ENCODE results near the gene FGD2. TPM values are rescaled to one million over a fixed set of nuclear protein-coding genes. Genes with fewer than 3 reads are reported as not detected.

The FGD2 gene
- total and polyA plus RNA-seq, 10 of the 15 experiments (the other 5 are each of a cell fraction or from before 2014, with no cell fraction given), result 5.2 to 88.1 (median 33.2) TPM

- TF ChIP-seq ELK1 (IDR thresholded peaks at IDR 0.05; ENCODE audit: low read depth, low read length) (peak; percentile 35; the same call in 1 of the 2 replicates), MEF2A (IDR thresholded peaks at IDR 0.05; ENCODE audit: insufficient read depth, low read depth, low read length) (0 out of 2 replicates have a peak, but pooled peaks have one; percentile 27), STAT1 (conservative IDR thresholded peaks at IDR 0.05) (peak; percentile 56; the same call in 1 of the 2 replicates), ZNF207 (IDR thresholded peaks at IDR 0.05; ENCODE audit: borderline replicate concordance) (peak; percentile 46; the same call in 1 of the 2 replicates), SMC3 (IDR thresholded peaks at IDR 0.05; ENCODE audit: borderline replicate concordance, low read length) (peak; percentile 90), LARP7 (IDR thresholded peaks at IDR 0.05) (peak; percentile 25; the same call in 1 of the 2 replicates), WRNIP1 (IDR thresholded peaks at IDR 0.05; ENCODE audit: borderline replicate concordance, low read depth, low read length) (0 out of 2 replicates have a peak, but pooled peaks have one; percentile 96), STAT3 (IDR thresholded peaks at IDR 0.05; ENCODE audit: low read depth, low read length) (0 out of 2 replicates have a peak, but pooled peaks have one; percentile 57), MEF2B (IDR thresholded peaks at IDR 0.05; ENCODE audit: partially characterized antibody, poor library complexity, severe bottlenecking) (no peak), EZH2 (IDR thresholded peaks at IDR 0.05; ENCODE audit: borderline replicate concordance, control insufficient read depth, low read depth, low read length) (no peak), MYB (IDR thresholded peaks at IDR 0.05; ENCODE audit: borderline replicate concordance, low read depth, low read length) (0 out of 2 replicates have a peak, but pooled peaks have one; percentile 13), HCFC1 (IDR thresholded peaks at IDR 0.05; ENCODE audit: low read length) (peak; percentile 32; the same call in 1 of the 2 replicates), HDGF (IDR thresholded peaks at IDR 0.05) (peak; percentile 89), MAX (IDR thresholded peaks at IDR 0.05; ENCODE audit: low read depth, low read length) (0 out of 2 replicates have a peak, but pooled peaks have one; percentile 44)
- TF ChIP-seq, protein P1, sequence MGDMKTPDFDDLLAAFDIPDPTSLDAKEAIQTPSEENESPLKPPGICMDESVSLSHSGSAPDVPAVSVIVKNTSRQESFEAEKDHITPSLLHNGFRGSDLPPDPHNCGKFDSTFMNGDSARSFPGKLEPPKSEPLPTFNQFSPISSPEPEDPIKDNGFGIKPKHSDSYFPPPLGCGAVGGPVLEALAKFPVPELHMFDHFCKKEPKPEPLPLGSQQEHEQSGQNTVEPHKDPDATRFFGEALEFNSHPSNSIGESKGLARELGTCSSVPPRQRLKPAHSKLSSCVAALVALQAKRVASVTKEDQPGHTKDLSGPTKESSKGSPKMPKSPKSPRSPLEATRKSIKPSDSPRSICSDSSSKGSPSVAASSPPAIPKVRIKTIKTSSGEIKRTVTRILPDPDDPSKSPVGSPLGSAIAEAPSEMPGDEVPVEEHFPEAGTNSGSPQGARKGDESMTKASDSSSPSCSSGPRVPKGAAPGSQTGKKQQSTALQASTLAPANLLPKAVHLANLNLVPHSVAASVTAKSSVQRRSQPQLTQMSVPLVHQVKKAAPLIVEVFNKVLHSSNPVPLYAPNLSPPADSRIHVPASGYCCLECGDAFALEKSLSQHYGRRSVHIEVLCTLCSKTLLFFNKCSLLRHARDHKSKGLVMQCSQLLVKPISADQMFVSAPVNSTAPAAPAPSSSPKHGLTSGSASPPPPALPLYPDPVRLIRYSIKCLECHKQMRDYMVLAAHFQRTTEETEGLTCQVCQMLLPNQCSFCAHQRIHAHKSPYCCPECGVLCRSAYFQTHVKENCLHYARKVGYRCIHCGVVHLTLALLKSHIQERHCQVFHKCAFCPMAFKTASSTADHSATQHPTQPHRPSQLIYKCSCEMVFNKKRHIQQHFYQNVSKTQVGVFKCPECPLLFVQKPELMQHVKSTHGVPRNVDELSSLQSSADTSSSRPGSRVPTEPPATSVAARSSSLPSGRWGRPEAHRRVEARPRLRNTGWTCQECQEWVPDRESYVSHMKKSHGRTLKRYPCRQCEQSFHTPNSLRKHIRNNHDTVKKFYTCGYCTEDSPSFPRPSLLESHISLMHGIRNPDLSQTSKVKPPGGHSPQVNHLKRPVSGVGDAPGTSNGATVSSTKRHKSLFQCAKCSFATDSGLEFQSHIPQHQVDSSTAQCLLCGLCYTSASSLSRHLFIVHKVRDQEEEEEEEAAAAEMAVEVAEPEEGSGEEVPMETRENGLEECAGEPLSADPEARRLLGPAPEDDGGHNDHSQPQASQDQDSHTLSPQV (IDR thresholded peaks at IDR 0.05), result 0 out of 2 replicates have a peak, but pooled peaks have one; percentile 30
- TF ChIP-seq, protein P2, sequence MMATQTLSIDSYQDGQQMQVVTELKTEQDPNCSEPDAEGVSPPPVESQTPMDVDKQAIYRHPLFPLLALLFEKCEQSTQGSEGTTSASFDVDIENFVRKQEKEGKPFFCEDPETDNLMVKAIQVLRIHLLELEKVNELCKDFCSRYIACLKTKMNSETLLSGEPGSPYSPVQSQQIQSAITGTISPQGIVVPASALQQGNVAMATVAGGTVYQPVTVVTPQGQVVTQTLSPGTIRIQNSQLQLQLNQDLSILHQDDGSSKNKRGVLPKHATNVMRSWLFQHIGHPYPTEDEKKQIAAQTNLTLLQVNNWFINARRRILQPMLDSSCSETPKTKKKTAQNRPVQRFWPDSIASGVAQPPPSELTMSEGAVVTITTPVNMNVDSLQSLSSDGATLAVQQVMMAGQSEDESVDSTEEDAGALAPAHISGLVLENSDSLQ (IDR thresholded peaks at IDR 0.05), result peak; percentile 54; the same call in 1 of the 2 replicates
- TF ChIP-seq, protein P3, sequence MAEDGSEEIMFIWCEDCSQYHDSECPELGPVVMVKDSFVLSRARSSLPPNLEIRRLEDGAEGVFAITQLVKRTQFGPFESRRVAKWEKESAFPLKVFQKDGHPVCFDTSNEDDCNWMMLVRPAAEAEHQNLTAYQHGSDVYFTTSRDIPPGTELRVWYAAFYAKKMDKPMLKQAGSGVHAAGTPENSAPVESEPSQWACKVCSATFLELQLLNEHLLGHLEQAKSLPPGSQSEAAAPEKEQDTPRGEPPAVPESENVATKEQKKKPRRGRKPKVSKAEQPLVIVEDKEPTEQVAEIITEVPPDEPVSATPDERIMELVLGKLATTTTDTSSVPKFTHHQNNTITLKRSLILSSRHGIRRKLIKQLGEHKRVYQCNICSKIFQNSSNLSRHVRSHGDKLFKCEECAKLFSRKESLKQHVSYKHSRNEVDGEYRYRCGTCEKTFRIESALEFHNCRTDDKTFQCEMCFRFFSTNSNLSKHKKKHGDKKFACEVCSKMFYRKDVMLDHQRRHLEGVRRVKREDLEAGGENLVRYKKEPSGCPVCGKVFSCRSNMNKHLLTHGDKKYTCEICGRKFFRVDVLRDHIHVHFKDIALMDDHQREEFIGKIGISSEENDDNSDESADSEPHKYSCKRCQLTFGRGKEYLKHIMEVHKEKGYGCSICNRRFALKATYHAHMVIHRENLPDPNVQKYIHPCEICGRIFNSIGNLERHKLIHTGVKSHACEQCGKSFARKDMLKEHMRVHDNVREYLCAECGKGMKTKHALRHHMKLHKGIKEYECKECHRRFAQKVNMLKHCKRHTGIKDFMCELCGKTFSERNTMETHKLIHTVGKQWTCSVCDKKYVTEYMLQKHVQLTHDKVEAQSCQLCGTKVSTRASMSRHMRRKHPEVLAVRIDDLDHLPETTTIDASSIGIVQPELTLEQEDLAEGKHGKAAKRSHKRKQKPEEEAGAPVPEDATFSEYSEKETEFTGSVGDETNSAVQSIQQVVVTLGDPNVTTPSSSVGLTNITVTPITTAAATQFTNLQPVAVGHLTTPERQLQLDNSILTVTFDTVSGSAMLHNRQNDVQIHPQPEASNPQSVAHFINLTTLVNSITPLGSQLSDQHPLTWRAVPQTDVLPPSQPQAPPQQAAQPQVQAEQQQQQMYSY (CRISPR knock-in tag; IDR thresholded peaks at IDR 0.05), result no peak
Measured at GRCh38 chr6:37018198-37019064, 13.0 kb downstream of the FGD2 start (continued).
